GM13976 (cell line): Measurements from ENCODE around the gene KIRREL3.

Experiments
- DNase-seq: peaks from one replicate; pipeline ENCODE4 v3.0.0; 2012; ENCODE audit warnings: low spot score
- CTCF ChIP-seq: IDR thresholded peaks from 2 replicates; pipeline ENCODE4 v1.5.1; 2012; ENCODE audit warnings: borderline replicate concordance, mild to moderate bottlenecking; ENCODE audit not compliant: insufficient read depth; ENCODE audit errors: extremely low read depth, missing control alignments, control extremely low read depth
- in situ Hi-C: fragments of 300-500 bp; cut with MboI; formaldehyde crosslinking; loops from one replicate; pipeline ENCODE4 v1.12.0; 2022; ENCODE audit warnings: low sequenced_read_pairs, mixed read lengths, inconsistent platforms; ENCODE audit not compliant: unreplicated experiment

KIRREL3 gene

GRCh38 chr11:126422446-126422845 is 578.1 kb downstream of the KIRREL3 start:
- in situ Hi-C loops, result no loop called here
- TF ChIP-seq CTCF, result no peak
- no peak for DNase-seq

GRCh38 chr11:126421271-126421671 is 579.3 kb downstream of the KIRREL3 start:
- DNase-seq, result no peak
- in situ Hi-C loops, result no loop called here
- TF ChIP-seq CTCF, result no peak

GRCh38 chr11:126420698-126421256 is 579.8 kb downstream of the KIRREL3 start:
- in situ Hi-C loops, result no loop called here
- TF ChIP-seq CTCF, result no peak
- DNase-seq, result no peak

GRCh38 chr11:126419801-126420697 is 580.5 kb downstream of the KIRREL3 start:
- DNase-seq, result peak; percentile 73
- in situ Hi-C loops, result no loop called here
- TF ChIP-seq CTCF, result no peak

GRCh38 chr11:126418887-126419286 is 581.7 kb downstream of the KIRREL3 start:
- no peak for TF ChIP-seq CTCF
- no peak for DNase-seq
- in situ Hi-C loops, result no loop called here

DNA sequence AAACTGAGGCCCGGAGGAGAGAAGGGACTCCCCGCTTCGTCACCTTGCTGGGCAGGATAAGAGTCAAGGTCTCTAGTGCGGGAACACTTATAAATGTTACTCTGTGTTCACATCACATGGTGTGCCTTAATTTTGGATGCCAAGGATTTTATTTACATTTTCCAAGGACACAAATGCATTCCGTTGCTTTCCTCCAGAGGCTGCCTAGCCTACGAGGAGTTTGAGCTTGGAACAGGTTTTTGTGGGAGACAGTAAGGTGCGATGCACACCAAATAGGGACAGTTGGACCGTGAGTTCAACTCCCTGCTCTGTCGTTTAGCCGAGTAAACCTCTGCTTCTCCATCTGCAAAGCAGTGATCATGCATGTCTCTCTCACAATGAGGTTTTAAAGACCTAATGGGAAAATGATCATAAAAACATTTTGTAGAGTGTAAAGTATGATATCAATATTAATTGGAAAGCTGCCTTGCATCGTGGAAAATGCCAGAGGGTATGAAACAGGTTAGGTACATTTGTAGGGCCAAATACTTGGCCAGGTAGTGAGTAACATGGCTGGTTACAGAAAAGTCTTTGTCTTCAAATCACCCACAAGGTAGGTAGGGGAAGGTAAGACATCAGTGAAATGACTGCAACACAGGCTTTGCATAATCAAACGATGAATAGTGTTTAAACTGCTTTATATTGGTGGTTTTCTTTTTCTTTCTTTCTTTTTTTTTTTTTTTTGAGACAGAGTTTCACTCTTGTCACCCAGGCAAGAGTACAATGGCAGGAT is 583.3 kb downstream of the KIRREL3 start:
- in situ Hi-C loops, result no loop called here
- TF ChIP-seq CTCF, result no peak
- no peak for DNase-seq
